Breast epithelium (tissue), 3 donors: ENCODE measurements around the gene TPCN2.

Experiments
- CTCF ChIP-seq, 3 donors: fragments of 450-650 bp; IDR thresholded peaks; one replicate each; pipeline ENCODE4 v1.5.1; 2016 to 2017; ENCODE audit warnings: antibody characterized with exemption in 3 of 3, mild to moderate bottlenecking in 3 of 3, moderate library complexity in 3 of 3
- POLR2A ChIP-seq: fragments of 450-650 bp; IDR thresholded peaks from one replicate; pipeline ENCODE4 v1.6.1; 2016; ENCODE audit warnings: antibody characterized with exemption, mild to moderate bottlenecking, moderate library complexity

GRCh38 chr11:69052343-69053168 lies 3.8 kb downstream of the TPCN2 start:
- TF ChIP-seq CTCF (IDR thresholded peaks at IDR 0.05) (no peak), POLR2A (no peak)
